ENCODE data around the gene RPTOR. TPM values are rescaled to one million over a fixed set of nuclear protein-coding genes. Genes with fewer than 3 reads are reported as not detected.
"Not testable (repeated sequence)": the region's sequence is repeated elsewhere in the genome, so short reads cannot be mapped to it uniquely, and the experiment has no call there.

Gene RPTOR
- total RNA-seq, 2 experiments from 2014 or later = 32.4 to 35.4 TPM

GRCh38 chr17:80519091-80519781, 25.4 kb upstream of the RPTOR start:
- Mint-ChIP-seq H3K27me3 (ENCODE audit: low read depth) (no peaks in the 10 kb centered on the region), H3K27ac (no peak overlapping the region), H3K4me1 (ENCODE audit: low read depth) (no peaks in the 10 kb centered on the region), H3K4me3 (no peak overlapping the region), H3K9me3 (no peaks in the 10 kb centered on the region), H3K36me3 (ENCODE audit: low read depth) (no peaks in the 10 kb centered on the region)
- intact Hi-C loops (cut with micrococcal nuclease) = no loop called here
- DNase-seq = no peak
- CTCF ChIA-PET = interaction anchor here (0.8 kb wide), 1 partner anchor 92 kb away, joined by 3 read pairs; no protein-coding TSS in a partner anchor

GRCh38 chr17:80520810-80521455, 23.7 kb upstream of the RPTOR start:
- H3K27me3 Mint-ChIP-seq (ENCODE audit: low read depth) = no peaks in the 10 kb centered on the region
- no peaks in the 10 kb centered on the region for H3K36me3 Mint-ChIP-seq (ENCODE audit: low read depth)
- H3K27ac Mint-ChIP-seq = no peak overlapping the region
- H3K4me3 Mint-ChIP-seq = no peak overlapping the region
- intact Hi-C loops (cut with micrococcal nuclease) = no loop called here
- no peaks in the 10 kb centered on the region for H3K9me3 Mint-ChIP-seq
- no peaks in the 10 kb centered on the region for H3K4me1 Mint-ChIP-seq (ENCODE audit: low read depth)
- no peak for DNase-seq
- CTCF ChIA-PET = no interaction called here

GRCh38 chr17:80523054-80523744, 21.4 kb upstream of the RPTOR start:
- no peak for DNase-seq
- intact Hi-C loops (cut with micrococcal nuclease) = no loop called here
- H3K9me3 Mint-ChIP-seq = no peaks in the 10 kb centered on the region
- H3K36me3 Mint-ChIP-seq (ENCODE audit: low read depth) = no peaks in the 10 kb centered on the region
- no peak overlapping the region for H3K27ac Mint-ChIP-seq
- no peak overlapping the region for H3K4me3 Mint-ChIP-seq
- CTCF ChIA-PET = no interaction called here
- H3K27me3 Mint-ChIP-seq (ENCODE audit: low read depth) = peaks cover 13% of the 10 kb centered on the region
- H3K4me1 Mint-ChIP-seq (ENCODE audit: low read depth) = no peaks in the 10 kb centered on the region

GRCh38 chr17:80523956-80524712, 20.5 kb upstream of the RPTOR start:
- Mint-ChIP-seq H3K27me3 (ENCODE audit: low read depth) (peaks cover 13% of the 10 kb centered on the region), H3K4me1 (ENCODE audit: low read depth) (no peaks in the 10 kb centered on the region), H3K4me3 (no peak overlapping the region), H3K36me3 (ENCODE audit: low read depth) (no peaks in the 10 kb centered on the region), H3K27ac (no peak overlapping the region), H3K9me3 (no peaks in the 10 kb centered on the region)
- no peak for DNase-seq
- CTCF ChIA-PET = no interaction called here
- intact Hi-C loops (cut with micrococcal nuclease) = no loop called here

GRCh38 chr17:80526116-80526910, 18.3 kb upstream of the RPTOR start:
- intact Hi-C loops (cut with micrococcal nuclease) = no loop called here
- H3K36me3 Mint-ChIP-seq (ENCODE audit: low read depth) = no peaks in the 10 kb centered on the region
- DNase-seq = no peak
- H3K4me3 Mint-ChIP-seq = no peak overlapping the region
- H3K4me1 Mint-ChIP-seq (ENCODE audit: low read depth) = no peaks in the 10 kb centered on the region
- H3K27ac Mint-ChIP-seq = no peak overlapping the region
- no peaks in the 10 kb centered on the region for H3K9me3 Mint-ChIP-seq
- CTCF ChIA-PET = no interaction called here
- peaks cover 13% of the 10 kb centered on the region for H3K27me3 Mint-ChIP-seq (ENCODE audit: low read depth)

- Mint-ChIP-seq H3K27me3 (ENCODE audit: low read depth) (peaks cover 13% of the 10 kb centered on the region), H3K9me3 (no peaks in the 10 kb centered on the region), H3K4me1 (ENCODE audit: low read depth) (no peaks in the 10 kb centered on the region), H3K36me3 (ENCODE audit: low read depth) (no peaks in the 10 kb centered on the region), H3K27ac (no peak overlapping the region), H3K4me3 (no peak overlapping the region)
- intact Hi-C loops (cut with micrococcal nuclease) = no loop called here
- CTCF ChIA-PET = interaction anchor here (1.3 kb wide), 1 partner anchor 48 kb away, joined by 6 read pairs; no protein-coding TSS in a partner anchor
- no peak for DNase-seq
Measured at GRCh38 chr17:80527016-80527645, 17.5 kb upstream of the RPTOR start.

- Mint-ChIP-seq H3K4me1 (ENCODE audit: low read depth) (no peaks in the 10 kb centered on the region), H3K4me3 (no peak overlapping the region), H3K27ac (no peak overlapping the region), H3K9me3 (no peaks in the 10 kb centered on the region), H3K36me3 (ENCODE audit: low read depth) (no peaks in the 10 kb centered on the region), H3K27me3 (ENCODE audit: low read depth) (peaks cover 13% of the 10 kb centered on the region)
- CTCF ChIA-PET = interaction anchor here (1.3 kb wide), 1 partner anchor 47 kb away, joined by 6 read pairs; no protein-coding TSS in a partner anchor
- DNase-seq = no peak
- intact Hi-C loops (cut with micrococcal nuclease) = no loop called here
Measured at GRCh38 chr17:80528536-80528935, 16.1 kb upstream of the RPTOR start.

- intact Hi-C loops (cut with micrococcal nuclease) = no loop called here
- Mint-ChIP-seq H3K27ac (no peak overlapping the region), H3K4me1 (ENCODE audit: low read depth) (no peaks in the 10 kb centered on the region), H3K36me3 (ENCODE audit: low read depth) (no peaks in the 10 kb centered on the region), H3K4me3 (no peak overlapping the region), H3K27me3 (ENCODE audit: low read depth) (peaks cover 13% of the 10 kb centered on the region), H3K9me3 (no peaks in the 10 kb centered on the region)
- CTCF ChIA-PET = no interaction called here
- no peak for DNase-seq
Measured at GRCh38 chr17:80529104-80529903, 15.3 kb upstream of the RPTOR start.

- CTCF ChIA-PET = no interaction called here
- H3K9me3 Mint-ChIP-seq = no peaks in the 10 kb centered on the region
- peaks cover 13% of the 10 kb centered on the region for H3K27me3 Mint-ChIP-seq (ENCODE audit: low read depth)
- no peak for DNase-seq
- no peaks in the 10 kb centered on the region for H3K4me1 Mint-ChIP-seq (ENCODE audit: low read depth)
- intact Hi-C loops (cut with micrococcal nuclease) = no loop called here
- no peak overlapping the region for H3K27ac Mint-ChIP-seq
- no peaks in the 10 kb centered on the region for H3K36me3 Mint-ChIP-seq (ENCODE audit: low read depth)
- no peak overlapping the region for H3K4me3 Mint-ChIP-seq
Measured at GRCh38 chr17:80529904-80530292, 14.7 kb upstream of the RPTOR start.

GRCh38 chr17:80531400-80531799, 13.2 kb upstream of the RPTOR start:
- no peak overlapping the region for H3K27ac Mint-ChIP-seq
- intact Hi-C loops (cut with micrococcal nuclease) = no loop called here
- peaks cover 10% of the 10 kb centered on the region for H3K27me3 Mint-ChIP-seq (ENCODE audit: low read depth)
- CTCF ChIA-PET = interaction anchor here (0.6 kb wide), 2 partner anchors 399 to 1509 kb away, joined by 3 read pairs; no protein-coding TSS in a partner anchor
- H3K36me3 Mint-ChIP-seq (ENCODE audit: low read depth) = no peaks in the 10 kb centered on the region
- no peaks in the 10 kb centered on the region for H3K9me3 Mint-ChIP-seq
- no peak for DNase-seq
- no peaks in the 10 kb centered on the region for H3K4me1 Mint-ChIP-seq (ENCODE audit: low read depth)
- no peak overlapping the region for H3K4me3 Mint-ChIP-seq

GRCh38 chr17:80537386-80537785, 7.3 kb upstream of the RPTOR start:
- H3K36me3 Mint-ChIP-seq (ENCODE audit: low read depth); H3K4me1 Mint-ChIP-seq (ENCODE audit: low read depth); CTCF ChIA-PET; H3K27me3 Mint-ChIP-seq (ENCODE audit: low read depth); H3K27ac Mint-ChIP-seq; intact Hi-C loops (cut with micrococcal nuclease); DNase-seq; H3K4me3 Mint-ChIP-seq; H3K9me3 Mint-ChIP-seq: not testable (repeated sequence)

All from activated naive CD4-positive, alpha-beta T cell treated with anti-CD3 and anti-CD28 coated beads for 36 hours (primary cell).